Hepatocyte (in vitro differentiated cells): ENCODE data around the gene OR52A1. TPM values are rescaled to one million over a fixed set of nuclear protein-coding genes. Genes with fewer than 3 reads are reported as not detected.

Source experiments
- DNase-seq: peaks from one replicate; pipeline ENCODE4 v3.0.0-alpha.2; 2016; ENCODE audit warnings: low spot score
- H2AFZ ChIP-seq: fragments of 200-600 bp; sonication (generic); 2 replicates; pipeline ENCODE4 v1.6.0; 2016; ENCODE audit warnings: antibody characterized with exemption, mild to moderate bottlenecking
- H3K27ac ChIP-seq: fragments of 200-600 bp; sonication (generic); 2 replicates; pipeline ENCODE4 v1.5.1; 2016; ENCODE audit warnings: mild to moderate bottlenecking
- H3K27me3 ChIP-seq: fragments of 200-600 bp; sonication (generic); 2 replicates; pipeline ENCODE4 v1.6.1; 2016
- H3K36me3 ChIP-seq: fragments of 200-600 bp; sonication (generic); replicated peaks from 2 replicates; pipeline ENCODE4 v1.5.1; 2016; ENCODE audit warnings: low read depth; ENCODE audit not compliant: insufficient read depth
- H3K4me1 ChIP-seq: fragments of 200-600 bp; sonication (generic); 2 replicates; pipeline ENCODE4 v1.5.1; 2016; ENCODE audit warnings: mild to moderate bottlenecking, moderate library complexity; ENCODE audit not compliant: insufficient read depth
- H3K4me2 ChIP-seq: fragments of 200-600 bp; sonication (generic); 2 replicates; pipeline ENCODE4 v1.6.0; 2016
- H3K4me3 ChIP-seq: fragments of 200-600 bp; sonication (generic); 2 replicates; pipeline ENCODE4 v1.5.1; 2016; ENCODE audit warnings: mild to moderate bottlenecking
- H3K79me2 ChIP-seq: fragments of 200-600 bp; sonication (generic); 2 replicates; pipeline ENCODE4 v1.6.0; 2017; ENCODE audit warnings: mild to moderate bottlenecking
- H3K9me2 ChIP-seq: fragments of 200-600 bp; sonication (generic); replicated peaks from 2 replicates; pipeline ENCODE4 v1.6.0; 2017; ENCODE audit warnings: mild to moderate bottlenecking; ENCODE audit not compliant: insufficient read depth
- H3K9me3 ChIP-seq: fragments of 200-600 bp; sonication (generic); 2 replicates; pipeline ENCODE4 v1.5.1; 2016; ENCODE audit warnings: low read depth, mild to moderate bottlenecking
- H4K20me1 ChIP-seq: fragments of 200-600 bp; sonication (generic); 2 replicates; pipeline ENCODE4 v1.6.0; 2016; ENCODE audit warnings: mild to moderate bottlenecking; ENCODE audit not compliant: insufficient read depth, poor library complexity, severe bottlenecking
- CTCF ChIP-seq: fragments of 200-600 bp; sonication (generic); IDR thresholded peaks from 2 replicates; pipeline ENCODE4 v1.5.1; 2016; ENCODE audit warnings: antibody characterized with exemption, mild to moderate bottlenecking; ENCODE audit not compliant: poor library complexity
- EZH2 ChIP-seq: fragments of 200-600 bp; sonication (generic); IDR thresholded peaks from 2 replicates; pipeline ENCODE4 v1.6.1; 2016; ENCODE audit warnings: antibody characterized with exemption, mild to moderate bottlenecking, borderline replicate concordance
- EZH2phosphoT487 ChIP-seq: fragments of 200-600 bp; sonication (generic); IDR thresholded peaks from one replicate; pipeline ENCODE4 v1.6.1; 2018; ENCODE audit warnings: antibody characterized with exemption, mild to moderate bottlenecking, low read depth, moderate library complexity; ENCODE audit not compliant: unreplicated experiment, severe bottlenecking
- WGBS: methylation state at CpG from one replicate; pipeline ENCODE4 v1.1.6; 2016; ENCODE audit warnings: low lambda C conversion rate; ENCODE audit errors: missing lambda C conversion rate; 5-methylcytosine and 5-hydroxymethylcytosine counted together
- polyA plus RNA-seq: library from polyadenylated mRNA; unstranded; fragments of >200 nt; fragmentation: Nextera tagmentation; extraction: Ambion mirVana; gene quantifications from 2 replicates; pipeline ENCODE4 v1.2.1, GENCODE V29; 2016
- total RNA-seq: library from RNA; depleted of rRNA; stranded (reverse); fragments of >200 nt; gene quantifications from 2 replicates; pipeline ENCODE4 v1.2.3, GENCODE V29; 2014

The OR52A1 gene
- total and polyA plus RNA-seq, 2 experiments from 2014 or later = not detected

GRCh38 chr11:5188201-5188600 lies 33.6 kb upstream of the OR52A1 start:
- no peaks in the 10 kb centered on the region for H3K36me3 ChIP-seq
- H3K4me3 ChIP-seq = no peak overlapping the region
- WGBS = 88% methylated on average over 2 of the region's 2 CpGs
- H3K79me2 ChIP-seq = no peaks in the 10 kb centered on the region
- no peaks in the 10 kb centered on the region for H4K20me1 ChIP-seq
- no peak overlapping the region for H3K4me2 ChIP-seq
- no peaks in the 10 kb centered on the region for H3K9me2 ChIP-seq
- H3K4me1 ChIP-seq = no peaks in the 10 kb centered on the region
- DNase-seq = no peak
- no peak for TF ChIP-seq EZH2phosphoT487
- no peak for TF ChIP-seq CTCF
- no peak for TF ChIP-seq EZH2
- H3K27me3 ChIP-seq = no peaks in the 10 kb centered on the region
- no peak overlapping the region for H2AFZ ChIP-seq
- H3K9me3 ChIP-seq = no peaks in the 10 kb centered on the region
- no peak overlapping the region for H3K27ac ChIP-seq

DNA sequence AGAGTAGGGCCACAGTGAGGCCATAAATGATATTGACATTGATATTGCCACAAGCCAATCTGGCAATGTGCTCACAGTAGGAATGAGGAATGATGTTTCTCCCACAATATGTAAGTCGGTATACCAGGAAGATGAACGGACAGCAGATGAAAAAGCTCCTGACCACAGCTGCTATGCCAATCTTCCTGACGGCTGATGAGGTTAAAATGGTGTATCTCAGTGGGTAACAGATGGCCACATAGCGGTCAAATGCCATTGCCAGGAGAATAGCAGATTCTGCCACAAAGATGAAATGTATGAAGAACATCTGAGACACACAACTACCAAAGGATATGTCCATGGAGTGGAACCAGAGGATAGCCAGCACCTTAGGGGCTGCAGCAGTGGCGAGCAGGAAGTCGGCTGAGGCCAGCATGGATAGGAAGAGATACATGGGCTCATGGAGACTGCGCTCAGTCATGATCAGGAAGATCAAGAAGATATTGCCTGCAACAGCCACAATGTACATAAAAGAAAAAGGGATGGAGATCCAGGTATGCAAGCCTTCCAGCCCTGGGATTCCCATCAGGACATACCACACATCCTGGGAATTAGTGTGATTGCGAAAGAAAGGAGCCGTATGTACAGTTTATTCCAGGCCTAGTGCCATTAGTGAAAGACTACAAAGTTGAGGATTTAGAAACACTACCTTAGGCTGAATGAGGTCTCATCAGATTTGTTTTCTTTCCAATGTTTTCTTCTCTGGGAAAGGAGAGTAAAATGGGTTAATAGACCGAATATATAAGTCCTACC lies 23.7 kb upstream of the OR52A1 start:
- Histone ChIP-seq H3K36me3 (no peaks in the 10 kb centered on the region), H2AFZ (no peak overlapping the region), H4K20me1 (no peaks in the 10 kb centered on the region), H3K79me2 (no peaks in the 10 kb centered on the region), H3K9me3 (no peaks in the 10 kb centered on the region), H3K9me2 (no peaks in the 10 kb centered on the region), H3K4me2 (no peak overlapping the region), H3K4me1 (no peaks in the 10 kb centered on the region), H3K27me3 (no peaks in the 10 kb centered on the region), H3K4me3 (no peak overlapping the region), H3K27ac (no peak overlapping the region)
- 79% methylated on average over 10 of the region's 10 CpGs for WGBS
- no peak for DNase-seq
- TF ChIP-seq CTCF = no peak
- no peak for TF ChIP-seq EZH2
- TF ChIP-seq EZH2phosphoT487 = no peak

DNA sequence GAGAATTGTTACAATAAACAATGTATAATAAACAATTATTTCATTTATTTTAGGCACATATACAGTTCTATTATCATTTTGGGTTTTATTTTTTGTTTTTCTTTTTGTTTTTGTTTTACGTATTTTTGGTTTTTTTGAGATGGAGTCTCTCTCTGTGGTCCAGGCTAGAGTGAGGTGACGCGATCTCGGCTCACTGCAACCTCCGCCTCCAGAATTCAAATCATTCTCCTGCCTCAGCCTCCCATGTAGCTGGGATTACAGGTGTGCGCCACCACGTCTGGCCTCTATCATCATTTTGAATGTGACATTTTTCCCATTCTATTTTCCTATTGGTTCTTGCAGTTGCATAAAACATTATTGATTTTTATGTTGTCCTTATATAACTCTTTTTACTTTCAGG lies 20.4 kb upstream of the OR52A1 start:
- DNase-seq = no peak

More for the DNA sequence above, 20.4 kb upstream of the OR52A1 start:
- Histone ChIP-seq H3K4me3 (no peak overlapping the region), H4K20me1 (no peaks in the 10 kb centered on the region), H3K4me1 (no peaks in the 10 kb centered on the region), H3K27me3 (no peaks in the 10 kb centered on the region), H3K36me3 (no peaks in the 10 kb centered on the region), H2AFZ (no peak overlapping the region), H3K79me2 (no peaks in the 10 kb centered on the region), H3K9me2 (no peaks in the 10 kb centered on the region), H3K4me2 (no peak overlapping the region), H3K27ac (no peak overlapping the region), H3K9me3 (no peaks in the 10 kb centered on the region)
- TF ChIP-seq CTCF = no peak
- TF ChIP-seq EZH2 = no peak
- no peak for TF ChIP-seq EZH2phosphoT487
- WGBS = 93% methylated on average over 7 of the region's 7 CpGs
